IPS DF 6.9 (cell line): ENCODE data around the gene MCRIP2.

ENCODE experiments used
- DNase-seq: peaks from one replicate; pipeline ENCODE4 v3.0.0-alpha.2; 2013; ENCODE audit warnings: low read depth, low spot score
- H3K27ac ChIP-seq: one replicate; pipeline ENCODE4 v1.5.1; 2013; ENCODE audit warnings: low read length, control low read depth
- H3K27me3 ChIP-seq: 2 replicates; pipeline ENCODE4 v1.6.1; 2013; ENCODE audit warnings: mild to moderate bottlenecking, low read length; ENCODE audit not compliant: control insufficient read depth, insufficient read depth
- H3K36me3 ChIP-seq: 2 replicates; pipeline ENCODE4 v1.6.1; 2013; ENCODE audit warnings: low read length; ENCODE audit not compliant: control insufficient read depth, insufficient read depth
- H3K4me1 ChIP-seq: 2 replicates; pipeline ENCODE4 v1.6.1; 2013; ENCODE audit warnings: low read length; ENCODE audit not compliant: control insufficient read depth, insufficient read depth
- H3K4me3 ChIP-seq: 2 replicates; pipeline ENCODE4 v1.5.1; 2013; ENCODE audit warnings: mild to moderate bottlenecking, low read length
- H3K9me3 ChIP-seq: 2 replicates; pipeline ENCODE4 v1.6.1; 2013; ENCODE audit warnings: low read length, inconsistent platforms; ENCODE audit not compliant: control insufficient read depth, insufficient read depth
- WGBS: extraction: QIAGEN DNeasy Blood & Tissue Kit; methylation state at CpG from one replicate; pipeline ENCODE4 v1.1.7; 2013; ENCODE audit warnings: mixed read lengths, missing lambda C conversion rate; ENCODE audit not compliant: insufficient read length, insufficient coverage; 5-methylcytosine and 5-hydroxymethylcytosine counted together

MCRIP2 gene

DNA sequence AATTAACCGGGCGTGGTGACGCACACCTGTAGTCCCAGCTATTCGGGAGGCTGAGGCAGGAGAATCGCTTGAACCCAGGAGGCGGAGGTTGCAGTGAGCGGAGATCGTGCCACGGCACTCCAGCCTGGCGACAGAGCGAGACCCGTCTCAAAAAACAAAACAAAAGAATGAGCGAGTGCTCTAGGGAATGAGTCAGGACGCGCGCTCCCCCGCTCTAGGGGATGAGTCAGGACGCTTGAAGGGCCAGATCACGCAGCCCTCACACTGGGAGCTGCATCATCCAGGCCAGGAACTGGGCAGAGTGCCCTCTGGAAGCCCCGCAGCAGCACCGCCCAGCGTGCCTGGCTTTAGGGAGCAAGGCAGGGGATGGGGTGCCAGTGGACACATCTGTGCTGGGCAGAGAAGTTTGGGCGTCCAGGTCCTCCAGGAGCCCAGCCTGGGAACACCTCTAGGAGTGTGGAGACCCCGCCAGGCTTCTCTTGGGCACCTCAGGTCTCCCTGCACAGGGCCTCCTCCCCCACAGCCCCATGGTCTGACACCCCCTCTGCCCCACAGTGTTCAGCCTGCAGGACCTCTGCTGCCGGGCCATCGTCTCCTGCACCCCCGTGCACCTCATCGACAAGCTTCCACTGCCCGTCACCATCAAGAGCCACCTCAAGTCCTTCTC lies 14.7 kb upstream of the MCRIP2 start:
- Histone ChIP-seq H3K4me3 (no peak overlapping the region), H3K9me3 (no peaks in the 10 kb centered on the region), H3K4me1 (peaks cover 12% of the 10 kb centered on the region), H3K27me3 (no peaks in the 10 kb centered on the region), H3K27ac (no peak overlapping the region), H3K36me3 (0 out of 2 replicates have a peak, but pooled peaks cover 2% of the 10 kb centered on the region)
- WGBS, result no CpG with 5 or more reads among the region's 29 CpGs
- DNase-seq, result no peak

DNA sequence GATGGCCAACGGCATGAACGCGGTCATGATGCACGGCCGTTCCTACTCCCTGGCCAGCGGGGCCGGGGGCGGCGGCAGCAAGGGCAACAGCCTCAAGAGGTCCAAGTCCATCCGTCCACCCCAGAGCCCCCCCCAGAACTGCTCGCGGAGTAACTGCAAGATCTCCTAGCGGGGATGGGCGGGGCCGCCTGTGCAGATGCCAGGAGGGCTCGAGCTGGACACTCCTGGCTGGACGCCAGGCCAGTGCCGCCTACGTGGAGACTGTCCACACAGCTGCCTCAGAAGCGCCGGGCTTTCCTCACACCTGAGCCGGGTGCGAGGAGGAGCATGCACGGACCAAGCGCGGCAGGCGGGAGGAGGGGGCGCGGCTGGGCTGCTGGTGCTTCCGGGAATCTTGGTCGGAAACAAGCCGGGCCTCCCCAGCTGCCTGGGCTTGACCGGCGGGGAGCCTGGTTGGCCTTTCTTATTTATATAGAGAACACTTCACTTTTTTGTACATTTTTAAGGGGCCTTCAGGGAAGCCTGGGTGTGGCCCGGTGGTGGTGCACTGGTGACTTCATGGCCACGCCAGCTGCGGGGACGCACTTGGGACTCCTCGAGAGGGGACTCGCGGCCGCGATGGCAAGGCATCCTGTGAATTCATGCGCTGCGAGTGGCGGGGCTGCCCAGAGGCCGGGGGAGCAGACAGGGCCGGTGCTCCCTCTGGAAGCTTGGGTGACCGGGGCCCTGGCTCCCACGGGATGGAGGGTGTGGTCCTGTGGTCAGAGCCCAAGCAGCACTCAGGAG lies 14.0 kb upstream of the MCRIP2 start:
- H3K36me3 ChIP-seq, result peaks cover 2% of the 10 kb centered on the region; the same call in 1 of the 2 replicates
- no peaks in the 10 kb centered on the region for H3K27me3 ChIP-seq
- no peaks in the 10 kb centered on the region for H3K9me3 ChIP-seq
- no peak for DNase-seq
- WGBS, result no CpG with 5 or more reads among the region's 50 CpGs
- H3K4me3 ChIP-seq, result no peak overlapping the region
- no peak overlapping the region for H3K27ac ChIP-seq
- peaks cover 12% of the 10 kb centered on the region for H3K4me1 ChIP-seq

DNA sequence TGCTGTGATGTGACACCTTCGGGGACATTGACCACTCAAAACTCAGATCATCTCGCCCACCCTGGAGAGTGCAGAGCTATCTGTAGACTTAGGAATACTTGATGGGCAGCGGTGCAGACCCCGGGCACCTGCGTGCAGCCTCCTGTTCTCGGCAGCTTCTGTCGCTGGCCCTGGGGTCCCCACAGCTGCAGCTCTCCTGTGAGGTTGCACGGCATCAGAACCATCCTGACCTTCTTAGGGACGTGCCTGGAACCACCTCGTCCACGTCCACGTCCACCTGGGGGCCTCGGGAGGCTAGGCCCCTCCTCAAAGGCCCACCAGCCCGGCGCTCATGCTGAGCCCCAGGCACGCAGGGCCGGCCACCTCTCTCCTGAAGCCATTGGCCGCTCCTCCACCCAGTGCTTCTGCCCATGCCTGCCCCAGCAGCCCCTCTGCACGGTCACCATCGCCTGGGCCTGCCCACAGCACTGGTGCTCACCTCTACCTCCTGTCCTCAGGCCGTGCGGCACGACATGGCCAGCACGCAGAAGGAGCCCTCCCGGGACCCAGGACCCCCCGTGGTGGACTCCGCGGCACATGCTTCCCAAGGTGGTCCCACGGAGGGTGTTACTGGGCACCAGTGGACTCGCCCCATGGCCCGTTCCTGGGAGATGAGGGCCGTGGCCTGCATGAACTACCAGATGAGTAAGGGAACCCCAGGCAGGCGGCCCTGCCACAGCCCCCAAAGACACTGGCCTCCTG lies 13.1 kb upstream of the MCRIP2 start:
- Histone ChIP-seq H3K9me3 (no peaks in the 10 kb centered on the region), H3K27ac (no peak overlapping the region), H3K4me3 (no peak overlapping the region), H3K4me1 (peaks cover 12% of the 10 kb centered on the region), H3K27me3 (no peaks in the 10 kb centered on the region), H3K36me3 (peaks cover 10% of the 10 kb centered on the region; the same call in 1 of the 2 replicates)
- no peak for DNase-seq
- WGBS, result no CpG with 5 or more reads among the region's 33 CpGs

DNA sequence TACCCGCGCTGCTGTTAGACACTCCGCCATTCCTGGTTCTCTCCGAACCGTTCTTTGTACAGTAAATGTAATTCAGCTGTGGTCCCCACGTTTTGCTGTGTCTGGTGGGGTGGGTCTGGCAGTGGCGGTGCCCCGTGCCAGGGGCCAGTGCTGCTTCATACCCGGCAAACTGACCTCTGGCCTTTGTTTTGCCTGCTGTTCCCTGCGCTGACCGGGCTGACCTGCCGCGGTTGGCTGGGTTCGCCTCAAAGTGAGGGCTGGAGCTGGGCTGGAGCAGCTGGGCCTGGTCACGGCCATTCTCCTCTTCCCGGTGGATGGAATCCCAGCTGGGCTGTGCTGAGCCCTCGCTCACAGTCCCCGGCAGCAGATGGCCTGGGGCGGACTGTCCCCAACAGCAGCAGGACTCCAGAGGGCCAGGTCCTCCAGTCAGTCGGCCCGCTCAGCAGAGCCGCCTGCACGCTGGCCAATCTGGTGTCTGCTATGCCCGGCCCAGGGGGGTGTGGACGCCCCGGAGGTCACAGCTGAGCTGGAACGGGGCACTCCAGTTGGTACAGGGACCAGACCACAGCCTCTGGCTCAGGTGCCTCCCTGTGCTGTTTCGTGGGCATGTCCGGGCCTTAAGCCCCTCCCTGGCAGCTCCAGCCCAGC lies 12.3 kb upstream of the MCRIP2 start:
- peaks cover 17% of the 10 kb centered on the region for H3K36me3 ChIP-seq
- H3K4me3 ChIP-seq, result no peak overlapping the region
- H3K4me1 ChIP-seq, result peaks cover 12% of the 10 kb centered on the region
- WGBS, result no CpG with 5 or more reads among the region's 29 CpGs
- no peaks in the 10 kb centered on the region for H3K9me3 ChIP-seq
- no peaks in the 10 kb centered on the region for H3K27me3 ChIP-seq
- no peak for DNase-seq
- H3K27ac ChIP-seq, result no peak overlapping the region

DNA sequence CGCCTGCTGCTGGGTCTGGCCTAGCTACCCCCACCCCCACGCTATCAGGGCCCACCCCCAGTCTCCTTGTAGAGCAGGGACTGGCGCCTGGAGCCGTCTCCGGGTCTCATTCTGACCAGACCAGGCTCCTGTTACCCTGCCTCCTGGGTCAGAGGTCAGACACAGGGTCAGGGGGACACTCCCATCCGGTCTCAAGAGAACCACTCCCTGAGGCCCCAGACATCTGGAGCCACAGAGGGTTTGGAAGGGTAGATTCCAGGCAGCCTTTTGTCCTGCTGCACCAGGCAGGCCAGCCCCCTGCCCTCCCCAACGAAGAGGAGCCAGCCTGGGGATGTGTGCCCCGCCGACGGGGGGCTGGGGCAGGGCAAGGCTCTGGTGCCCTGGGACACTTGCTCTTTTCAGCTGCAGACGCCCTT lies 11.8 kb upstream of the MCRIP2 start:
- no peaks in the 10 kb centered on the region for H3K9me3 ChIP-seq
- H3K27ac ChIP-seq, result no peak overlapping the region
- H3K27me3 ChIP-seq, result no peaks in the 10 kb centered on the region
- H3K36me3 ChIP-seq, result peaks cover 18% of the 10 kb centered on the region
- H3K4me1 ChIP-seq, result peaks cover 12% of the 10 kb centered on the region
- H3K4me3 ChIP-seq, result no peak overlapping the region
- no peak for DNase-seq
- no CpG with 5 or more reads among the region's 11 CpGs for WGBS

DNA sequence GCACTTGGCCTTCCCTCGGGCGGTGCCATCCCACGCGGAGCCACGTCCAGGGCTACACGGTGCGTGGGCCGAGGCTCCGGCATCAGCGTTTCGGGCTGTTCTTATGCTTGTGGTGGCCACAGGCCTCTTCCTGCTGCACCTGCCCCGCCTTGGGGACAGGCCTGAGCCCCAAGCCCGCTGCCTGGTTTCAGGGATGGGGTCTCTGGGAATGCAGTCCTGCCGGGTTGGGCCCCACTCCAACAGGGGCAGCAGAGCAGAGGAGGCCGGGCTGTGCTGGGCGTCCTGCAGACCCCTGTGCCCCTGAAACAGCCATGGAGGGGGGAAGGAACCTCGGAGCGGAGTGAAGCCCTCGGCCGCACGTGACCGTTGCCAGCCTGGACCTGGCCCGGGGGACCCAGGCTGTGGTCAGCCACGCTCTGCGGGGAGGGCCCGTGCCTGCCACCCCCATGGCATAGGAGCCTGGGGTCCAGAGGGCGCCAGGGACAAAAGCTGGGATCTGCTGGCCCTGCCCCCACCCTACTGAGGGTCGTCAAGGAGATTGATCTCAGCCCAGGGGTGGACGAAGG lies 11.3 kb upstream of the MCRIP2 start:
- Histone ChIP-seq H3K9me3 (no peaks in the 10 kb centered on the region), H3K4me1 (peaks cover 12% of the 10 kb centered on the region), H3K36me3 (peaks cover 18% of the 10 kb centered on the region), H3K27me3 (no peaks in the 10 kb centered on the region), H3K27ac (no peak overlapping the region), H3K4me3 (no peak overlapping the region)
- WGBS, result no CpG with 5 or more reads among the region's 29 CpGs
- no peak for DNase-seq

DNA sequence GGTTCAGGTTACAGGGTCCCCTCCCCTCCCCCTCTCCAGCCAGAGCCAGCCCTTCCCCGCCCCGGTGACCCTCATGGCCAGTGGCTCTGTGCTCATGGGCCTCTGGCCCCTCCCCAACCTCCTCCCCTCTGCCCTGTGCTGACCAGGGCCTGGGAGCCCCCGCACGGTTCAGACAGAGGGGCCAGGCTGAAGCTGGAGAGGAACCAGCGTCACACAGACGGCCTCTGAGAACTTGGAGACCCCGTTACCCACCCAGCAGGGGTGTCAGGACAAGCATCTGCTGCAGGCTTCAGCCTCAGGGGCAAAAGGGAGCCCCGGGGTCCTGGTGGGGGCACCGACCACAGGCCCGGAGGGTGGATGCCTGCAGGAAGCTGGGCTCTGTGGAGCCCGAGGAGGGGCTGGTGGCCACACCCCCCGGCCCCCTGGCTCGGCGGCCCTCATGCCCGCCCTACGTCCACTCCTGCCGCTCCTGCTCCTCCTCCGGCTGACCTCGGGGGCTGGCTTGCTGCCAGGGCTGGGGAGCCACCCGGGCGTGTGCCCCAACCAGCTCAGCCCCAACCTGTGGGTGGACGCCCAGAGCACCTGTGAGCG lies 10.7 kb upstream of the MCRIP2 start, which contains the start of gene WFIKKN1:
Gene WFIKKN1 (plus strand): TSS at position 171 of the 591 bp plus-strand sequence. CDS start 269 bp downstream, at position 440.
- Histone ChIP-seq H3K27me3 (no peaks in the 10 kb centered on the region), H3K36me3 (peaks cover 18% of the 10 kb centered on the region), H3K27ac (no peak within 1 kb of the TSS), H3K4me1 (peaks cover 14% of the 10 kb centered on the region), H3K9me3 (no peaks in the 10 kb centered on the region), H3K4me3 (peak within 1 kb of the TSS; percentile 10; the same call in 1 of the 2 replicates)
- DNase-seq, result no peak
- WGBS, result no CpG with 5 or more reads among the region's 23 CpGs

DNA sequence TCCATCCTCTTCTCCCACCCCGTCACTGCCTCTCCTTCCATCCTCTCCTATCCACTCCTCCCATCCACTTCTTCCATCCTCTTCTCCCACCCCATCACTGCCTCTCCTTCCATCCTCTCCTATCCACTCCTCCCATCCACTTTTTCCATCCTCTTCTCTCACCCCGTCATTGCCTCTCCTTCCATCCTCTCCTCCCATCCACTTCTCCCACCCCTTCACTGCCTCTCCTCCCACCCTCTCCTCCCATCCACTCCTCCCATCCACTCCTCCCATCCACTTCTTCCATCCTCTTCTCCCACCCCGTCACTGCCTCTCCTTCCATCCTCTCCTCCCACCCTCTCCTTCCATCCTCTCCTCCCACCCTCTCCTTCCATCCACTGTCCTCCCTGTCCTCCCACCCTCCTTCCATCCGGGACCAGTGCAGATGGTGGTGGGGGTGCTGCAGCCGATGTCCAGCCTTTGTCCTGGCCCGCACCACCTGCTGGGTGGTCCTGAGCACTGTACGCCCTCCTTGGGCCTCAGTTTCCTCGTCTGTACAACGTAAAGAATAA lies 9.7 kb upstream of the MCRIP2 start:
- WGBS, result 100% methylated on average over 2 of the region's 9 CpGs
- Histone ChIP-seq H3K36me3 (peaks cover 18% of the 10 kb centered on the region), H3K4me1 (peaks cover 14% of the 10 kb centered on the region), H3K4me3 (no peak overlapping the region), H3K9me3 (no peaks in the 10 kb centered on the region), H3K27me3 (no peaks in the 10 kb centered on the region), H3K27ac (no peak overlapping the region)
- no peak for DNase-seq

DNA sequence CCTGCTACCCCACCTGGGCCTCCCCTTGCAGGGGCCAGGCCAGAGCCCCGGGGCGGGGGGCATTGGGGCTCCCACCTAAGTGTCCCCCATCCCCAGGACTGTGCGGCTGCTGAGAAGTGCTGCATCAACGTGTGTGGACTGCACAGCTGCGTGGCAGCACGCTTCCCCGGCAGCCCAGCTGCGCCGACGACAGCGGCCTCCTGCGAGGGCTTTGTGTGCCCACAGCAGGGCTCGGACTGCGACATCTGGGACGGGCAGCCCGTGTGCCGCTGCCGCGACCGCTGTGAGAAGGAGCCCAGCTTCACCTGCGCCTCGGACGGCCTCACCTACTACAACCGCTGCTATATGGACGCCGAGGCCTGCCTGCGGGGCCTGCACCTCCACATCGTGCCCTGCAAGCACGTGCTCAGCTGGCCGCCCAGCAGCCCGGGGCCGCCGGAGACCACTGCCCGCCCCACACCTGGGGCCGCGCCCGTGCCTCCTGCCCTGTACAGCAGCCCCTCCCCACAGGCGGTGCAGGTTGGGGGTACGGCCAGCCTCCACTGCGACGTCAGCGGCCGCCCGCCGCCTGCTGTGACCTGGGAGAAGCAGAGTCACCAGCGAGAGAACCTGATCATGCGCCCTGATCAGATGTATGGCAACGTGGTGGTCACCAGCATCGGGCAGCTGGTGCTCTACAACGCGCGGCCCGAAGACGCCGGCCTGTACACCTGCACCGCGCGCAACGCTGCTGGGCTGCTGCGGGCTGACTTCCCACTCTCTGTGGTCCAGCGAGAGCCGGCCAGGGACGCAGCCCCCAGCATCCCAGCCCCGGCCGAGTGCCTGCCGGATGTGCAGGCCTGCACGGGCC lies 8.9 kb upstream of the MCRIP2 start:
- WGBS, result no CpG with 5 or more reads among the region's 67 CpGs
- no peaks in the 10 kb centered on the region for H3K27me3 ChIP-seq
- no peaks in the 10 kb centered on the region for H3K9me3 ChIP-seq
- no peak for DNase-seq
- peaks cover 18% of the 10 kb centered on the region for H3K36me3 ChIP-seq
- no peak overlapping the region for H3K4me3 ChIP-seq
- no peak overlapping the region for H3K27ac ChIP-seq
- H3K4me1 ChIP-seq, result peaks cover 12% of the 10 kb centered on the region
